Peyer's patch (tissue), 4 donors: ENCODE data around the gene MEX3A. TPM values are rescaled to one million over a fixed set of nuclear protein-coding genes. Genes with fewer than 3 reads are reported as not detected.

Source experiments
- DNase-seq, 3 donors: peaks; one replicate each; pipeline ENCODE4 v3.0.0-alpha.2; 2017 to 2019
- H3K27ac ChIP-seq, 4 donors: fragments of 200-600 bp; sonication (generic); one replicate each; pipeline ENCODE4 v1.5.1; 2016 to 2019
- H3K27me3 ChIP-seq, 2 donors: fragments of 200-600 bp; sonication (generic); one replicate each; pipeline ENCODE4 v1.5.1; 2019
- H3K36me3 ChIP-seq, 3 donors: fragments of 200-600 bp; sonication (generic); one replicate each; pipeline ENCODE4 v1.5.1; 2016 to 2019
- H3K4me1 ChIP-seq, 4 donors: fragments of 200-600 bp; sonication (generic); one replicate each; pipeline ENCODE4 v1.5.1; 2016 to 2019
- H3K4me3 ChIP-seq, 4 donors: fragments of 200-600 bp; sonication (generic); 1 replicate in 3 of 4; 2 replicates in 1 of 4; pipeline ENCODE4 v1.5.1; 2016 to 2019; ENCODE audit warnings: mild to moderate bottlenecking in 1 of 4
- H3K9me3 ChIP-seq, 4 donors: fragments of 200-600 bp; sonication (generic); one replicate each; pipeline ENCODE4 v1.5.1; 2016 to 2019; ENCODE audit warnings: mild to moderate bottlenecking in 1 of 4
- CTCF ChIP-seq, 6 experiments: fragments of 450-650 bp in 4 of 6; fragments of 200-600 bp in 2 of 6; sonication (generic) in 1 of 6; IDR thresholded peaks; one replicate each; pipeline ENCODE4 v1.5.1; 2017 to 2019; ENCODE audit warnings: antibody characterized with exemption in 6 of 6, mild to moderate bottlenecking in 3 of 6, moderate library complexity in 1 of 6
- POLR2A ChIP-seq, 2 donors: fragments of 450-650 bp; IDR thresholded peaks; one replicate each; pipeline ENCODE4 v1.5.1; 2017; ENCODE audit warnings: antibody characterized with exemption in 2 of 2, mild to moderate bottlenecking in 2 of 2, moderate library complexity in 2 of 2
- total RNA-seq, 4 donors: library from RNA; depleted of rRNA; stranded (reverse); fragments of >200 nt; gene quantifications; one replicate each; pipeline ENCODE4 v1.1.0, GENCODE V29; 2016

Gene MEX3A
- total RNA-seq, 4 donors from 2014 or later, result 0.80 to 2.1 TPM; not detected in 2

GRCh38 chr1:156106624-156107488 lies 24.6 kb upstream of the MEX3A start:
- no peak for DNase-seq
- no peak for TF ChIP-seq CTCF (IDR thresholded peaks at IDR 0.05)
- no peak for TF ChIP-seq POLR2A (IDR thresholded peaks at IDR 0.05)
- no peaks in the 10 kb centered on the region for H3K9me3 ChIP-seq
- H3K27me3 ChIP-seq, result no peaks in the 10 kb centered on the region
- peaks cover 10 to 54% (median 16%) of the 10 kb centered on the region in 4 donors for H3K4me1 ChIP-seq
- H3K36me3 ChIP-seq, result no peaks in the 10 kb centered on the region
- H3K4me3 ChIP-seq, result peak overlapping the region; percentile 34 to 51 (median 48)
- H3K27ac ChIP-seq, result peak overlapping the region; percentile 76 to 95 (median 85)

- no peaks in the 10 kb centered on the region for H3K36me3 ChIP-seq
- no peak for DNase-seq
- no peaks in the 10 kb centered on the region for H3K9me3 ChIP-seq
- H3K27me3 ChIP-seq, result no peaks in the 10 kb centered on the region
- peak overlapping the region; percentile 76 to 95 (median 85) for H3K27ac ChIP-seq
- peak overlapping the region; percentile 34 to 51 (median 48) for H3K4me3 ChIP-seq
- no peak for TF ChIP-seq CTCF (IDR thresholded peaks at IDR 0.05)
- no peak for TF ChIP-seq POLR2A (IDR thresholded peaks at IDR 0.05)
- H3K4me1 ChIP-seq, result peaks cover 10 to 69% (median 16%) of the 10 kb centered on the region in 4 donors
These were observed 22.9 kb upstream of the MEX3A start for GRCh38 chr1:156104861-156105832.

GRCh38 chr1:156104065-156104810 lies 22.0 kb upstream of the MEX3A start:
- TF ChIP-seq CTCF (IDR thresholded peaks at IDR 0.05) (no peak), POLR2A (IDR thresholded peaks at IDR 0.05) (no peak)
- no peaks in the 10 kb centered on the region for H3K9me3 ChIP-seq
- no peaks in the 10 kb centered on the region for H3K36me3 ChIP-seq
- no peaks in the 10 kb centered on the region for H3K27me3 ChIP-seq
- H3K4me3 ChIP-seq, result peak overlapping the region in 1 of 4 donors; percentile 13
- peaks cover 10 to 73% (median 16%) of the 10 kb centered on the region in 4 donors for H3K4me1 ChIP-seq
- H3K27ac ChIP-seq, result peak overlapping the region; percentile 76 to 95 (median 85)
- DNase-seq, result peak in 2 of 3 donors; percentile 74 to 81

GRCh38 chr1:156103521-156103947 lies 21.3 kb upstream of the MEX3A start:
- Histone ChIP-seq H3K36me3 (no peaks in the 10 kb centered on the region), H3K4me3 (peak overlapping the region in 1 of 4 donors; percentile 13), H3K9me3 (no peaks in the 10 kb centered on the region), H3K27me3 (no peaks in the 10 kb centered on the region), H3K4me1 (peaks cover 10 to 73% (median 16%) of the 10 kb centered on the region in 4 donors), H3K27ac (peak overlapping the region; percentile 76 to 95 (median 85))
- no peak for TF ChIP-seq CTCF (IDR thresholded peaks at IDR 0.05)
- TF ChIP-seq POLR2A (IDR thresholded peaks at IDR 0.05), result no peak
- no peak for DNase-seq
